OCI-LY1 (cell line): ENCODE data around the gene MAP3K19.

Experiments
- H2AFZ ChIP-seq: fragments of 200-600 bp; sonication (generic), shearing (Covaris generic); 2 replicates; pipeline ENCODE4 v1.6.0; 2014; ENCODE audit warnings: antibody characterized with exemption, mild to moderate bottlenecking, low read length
- H3F3A ChIP-seq: fragments of 200-600 bp; sonication (generic), shearing (Covaris generic); 2 replicates; pipeline ENCODE4 v1.6.0; 2014; ENCODE audit warnings: mild to moderate bottlenecking, antibody characterized with exemption, low read length, moderate library complexity; ENCODE audit not compliant: insufficient read depth
- H3K27ac ChIP-seq: fragments of 200-600 bp; sonication (generic); 2 replicates; pipeline ENCODE4 v1.5.1; 2014; ENCODE audit warnings: low read length, mixed run types, mild to moderate bottlenecking, low read depth; ENCODE audit not compliant: poor library complexity, severe bottlenecking
- H3K27me3 ChIP-seq: fragments of 200-600 bp; sonication (generic); 2 replicates; pipeline ENCODE4 v1.6.0; 2014; ENCODE audit warnings: antibody characterized with exemption, mild to moderate bottlenecking, low read length, moderate library complexity; ENCODE audit not compliant: insufficient read depth
- H3K36me3 ChIP-seq: fragments of 200-600 bp; sonication (generic); 2 replicates; pipeline ENCODE4 v1.6.1; 2014; ENCODE audit warnings: mild to moderate bottlenecking, antibody characterized with exemption, low read length, moderate library complexity, mixed read lengths; ENCODE audit not compliant: insufficient read depth
- H3K4me1 ChIP-seq: fragments of 200-600 bp; sonication (generic); 2 replicates; pipeline ENCODE4 v1.5.1; 2014; ENCODE audit warnings: mild to moderate bottlenecking, low read length, moderate library complexity; ENCODE audit not compliant: insufficient read depth, severe bottlenecking
- H3K4me2 ChIP-seq: fragments of 200-600 bp; sonication (generic), shearing (Covaris generic); 2 replicates; pipeline ENCODE4 v1.6.1; 2014; ENCODE audit warnings: low read length
- H3K4me3 ChIP-seq: fragments of 200-600 bp; sonication (generic); 2 replicates; pipeline ENCODE4 v1.5.1; 2014; ENCODE audit warnings: low read length, low read depth, mild to moderate bottlenecking, mixed read lengths; ENCODE audit not compliant: poor library complexity, severe bottlenecking
- H3K79me2 ChIP-seq: fragments of 200-600 bp; shearing (Covaris generic); 2 replicates; pipeline ENCODE4 v1.6.1; 2016; ENCODE audit warnings: mixed run types, low read length, mixed read lengths; ENCODE audit not compliant: insufficient read depth
- H3K9ac ChIP-seq: fragments of 200-600 bp; sonication (generic), shearing (Covaris generic); 2 replicates; pipeline ENCODE4 v1.6.1; 2014; ENCODE audit warnings: mild to moderate bottlenecking, low read length, mixed read lengths
- H3K9me2 ChIP-seq: fragments of 200-600 bp; sonication (generic), shearing (Covaris generic); 2 replicates; pipeline ENCODE4 v1.6.1; 2014; ENCODE audit warnings: low read depth, mild to moderate bottlenecking, low read length, mixed read lengths
- H3K9me3 ChIP-seq: fragments of 200-600 bp; shearing (Covaris generic); 2 replicates; pipeline ENCODE4 v1.6.1; 2014; ENCODE audit warnings: low read length, mixed read lengths
- H4K20me1 ChIP-seq: fragments of 200-600 bp; sonication (generic), shearing (Covaris generic); 2 replicates; pipeline ENCODE4 v1.6.0; 2016; ENCODE audit warnings: mild to moderate bottlenecking, low read length; ENCODE audit not compliant: insufficient read depth
- EZH2 ChIP-seq: fragments of 200-600 bp; sonication (generic), shearing (Covaris generic); IDR thresholded peaks from 2 replicates; pipeline ENCODE4 v1.8.0; 2017; ENCODE audit warnings: borderline replicate concordance, mixed run types, mild to moderate bottlenecking, antibody characterized with exemption, low read length, moderate library complexity, mixed read lengths
- TF ChIP-seq, protein P1 (sequence below): fragments of 200-600 bp; sonication (generic), shearing (Covaris generic); IDR thresholded peaks from 2 replicates; pipeline ENCODE4 v1.5.1; 2017; ENCODE audit warnings: mild to moderate bottlenecking, antibody characterized with exemption, low read length, moderate library complexity, mixed read lengths

MAP3K19 gene

GRCh38 chr2:134957477-134957876 lies 89.8 kb downstream of the MAP3K19 start:
- Histone ChIP-seq H3K9me3 (no peaks in the 10 kb centered on the region), H3K9ac (no peak overlapping the region), H3K9me2 (no peaks in the 10 kb centered on the region), H3K27me3 (no peaks in the 10 kb centered on the region), H3F3A (no peaks in the 10 kb centered on the region), H3K36me3 (peaks cover 59% of the 10 kb centered on the region), H2AFZ (no peak overlapping the region), H3K4me2 (no peak overlapping the region), H3K4me1 (no peaks in the 10 kb centered on the region), H3K79me2 (no peaks in the 10 kb centered on the region), H4K20me1 (no peaks in the 10 kb centered on the region), H3K27ac (no peak overlapping the region), H3K4me3 (no peak overlapping the region)
- TF ChIP-seq, protein P1, sequence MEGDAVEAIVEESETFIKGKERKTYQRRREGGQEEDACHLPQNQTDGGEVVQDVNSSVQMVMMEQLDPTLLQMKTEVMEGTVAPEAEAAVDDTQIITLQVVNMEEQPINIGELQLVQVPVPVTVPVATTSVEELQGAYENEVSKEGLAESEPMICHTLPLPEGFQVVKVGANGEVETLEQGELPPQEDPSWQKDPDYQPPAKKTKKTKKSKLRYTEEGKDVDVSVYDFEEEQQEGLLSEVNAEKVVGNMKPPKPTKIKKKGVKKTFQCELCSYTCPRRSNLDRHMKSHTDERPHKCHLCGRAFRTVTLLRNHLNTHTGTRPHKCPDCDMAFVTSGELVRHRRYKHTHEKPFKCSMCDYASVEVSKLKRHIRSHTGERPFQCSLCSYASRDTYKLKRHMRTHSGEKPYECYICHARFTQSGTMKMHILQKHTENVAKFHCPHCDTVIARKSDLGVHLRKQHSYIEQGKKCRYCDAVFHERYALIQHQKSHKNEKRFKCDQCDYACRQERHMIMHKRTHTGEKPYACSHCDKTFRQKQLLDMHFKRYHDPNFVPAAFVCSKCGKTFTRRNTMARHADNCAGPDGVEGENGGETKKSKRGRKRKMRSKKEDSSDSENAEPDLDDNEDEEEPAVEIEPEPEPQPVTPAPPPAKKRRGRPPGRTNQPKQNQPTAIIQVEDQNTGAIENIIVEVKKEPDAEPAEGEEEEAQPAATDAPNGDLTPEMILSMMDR = no peak
- no peak for TF ChIP-seq EZH2

DNA sequence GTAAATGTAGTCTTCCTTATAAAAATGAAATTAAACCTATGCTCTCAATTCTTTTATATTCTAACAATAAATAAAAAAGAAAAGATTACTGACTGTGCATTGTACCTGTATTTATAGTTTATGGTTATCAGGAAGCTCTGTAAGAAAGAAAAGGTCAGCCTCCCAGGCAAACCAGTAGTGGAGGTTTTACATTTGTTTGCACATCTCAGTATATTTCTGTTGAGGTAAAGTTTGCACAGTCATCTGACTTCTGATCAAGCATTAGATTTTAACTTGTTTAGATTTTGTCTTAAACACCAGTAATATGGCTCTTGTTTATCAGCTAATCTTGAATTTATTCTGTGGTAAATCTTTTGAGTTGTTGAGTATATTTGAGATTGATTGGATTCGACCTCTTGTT lies 91.5 kb downstream of the MAP3K19 start:
- Histone ChIP-seq H3K4me1 (no peaks in the 10 kb centered on the region), H3F3A (no peaks in the 10 kb centered on the region), H3K27me3 (no peaks in the 10 kb centered on the region), H2AFZ (no peak overlapping the region), H3K9me2 (no peaks in the 10 kb centered on the region), H3K36me3 (peaks cover 76% of the 10 kb centered on the region), H3K27ac (no peak overlapping the region), H3K79me2 (no peaks in the 10 kb centered on the region), H3K4me2 (no peak overlapping the region), H3K4me3 (no peak overlapping the region), H3K9me3 (no peaks in the 10 kb centered on the region), H4K20me1 (no peaks in the 10 kb centered on the region), H3K9ac (no peak overlapping the region)
- TF ChIP-seq EZH2 = no peak
- TF ChIP-seq, protein P1 = no peak

DNA sequence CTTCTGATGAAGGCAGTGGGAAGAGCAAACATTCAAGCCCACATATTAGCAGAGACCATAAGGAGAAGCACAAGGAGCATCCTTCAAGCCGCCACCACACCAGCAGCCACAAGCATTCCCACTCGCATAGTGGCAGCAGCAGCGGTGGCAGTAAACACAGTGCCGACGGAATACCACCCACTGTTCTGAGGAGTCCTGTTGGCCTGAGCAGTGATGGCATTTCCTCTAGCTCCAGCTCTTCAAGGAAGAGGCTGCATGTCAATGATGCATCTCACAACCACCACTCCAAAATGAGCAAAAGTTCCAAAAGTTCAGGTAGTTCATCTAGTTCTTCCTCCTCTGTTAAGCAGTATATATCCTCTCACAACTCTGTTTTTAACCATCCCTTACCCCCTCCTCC lies 93.2 kb downstream of the MAP3K19 start:
- Histone ChIP-seq H3K36me3 (peaks cover 93% of the 10 kb centered on the region), H4K20me1 (no peaks in the 10 kb centered on the region)

More for the DNA sequence above, 93.2 kb downstream of the MAP3K19 start:
- H3K4me2 ChIP-seq = no peak overlapping the region
- no peak overlapping the region for H3K27ac ChIP-seq
- H3K9ac ChIP-seq = no peak overlapping the region
- no peaks in the 10 kb centered on the region for H3K9me2 ChIP-seq
- H3K4me1 ChIP-seq = no peaks in the 10 kb centered on the region
- no peak overlapping the region for H3K4me3 ChIP-seq
- no peak overlapping the region for H2AFZ ChIP-seq
- no peaks in the 10 kb centered on the region for H3K79me2 ChIP-seq
- no peak for TF ChIP-seq EZH2
- TF ChIP-seq, protein P1 = no peak
- no peaks in the 10 kb centered on the region for H3K9me3 ChIP-seq
- H3K27me3 ChIP-seq = no peaks in the 10 kb centered on the region
- H3F3A ChIP-seq = no peaks in the 10 kb centered on the region
